Measurements from ENCODE around the gene VAT1.

The VAT1 gene

GRCh38 chr17:43027091-43028032, 5.2 kb upstream of the VAT1 start:
- no peak for DNase-seq

- DNase-seq, result no peak
Measured at GRCh38 chr17:43026595-43026994, 4.4 kb upstream of the VAT1 start.

GRCh38 chr17:43025766-43026537, 3.8 kb upstream of the VAT1 start:
- DNase-seq, result no peak

GRCh38 chr17:43025290-43025657, 3.1 kb upstream of the VAT1 start:
- DNase-seq, result no peak

- peak; percentile 95 for DNase-seq
Measured at GRCh38 chr17:43024407-43025289, 2.5 kb upstream of the VAT1 start, which contains the start of gene RND2. RND2 (plus strand) TSS chr17:43025231; CDS start chr17:43025348, 117 bp downstream.

GRCh38 chr17:43020789-43021740, 1.1 kb downstream of the VAT1 start:
- peak; percentile 62 for DNase-seq

- peak; percentile 26 for DNase-seq
Measured at GRCh38 chr17:43020030-43020621, 2.1 kb downstream of the VAT1 start.

GRCh38 chr17:43019418-43019817, 2.8 kb downstream of the VAT1 start:
- no peak for DNase-seq

GRCh38 chr17:43018932-43019331, 3.3 kb downstream of the VAT1 start:
- no peak for DNase-seq

GRCh38 chr17:43018008-43018853, 4.0 kb downstream of the VAT1 start:
- no peak for DNase-seq

GRCh38 chr17:43016216-43016615, 6.0 kb downstream of the VAT1 start:
- DNase-seq, result no peak

- no peak for DNase-seq
Measured at GRCh38 chr17:43015579-43015978, 6.6 kb downstream of the VAT1 start.

- no peak for DNase-seq
Measured at GRCh38 chr17:43014649-43015542, 7.3 kb downstream of the VAT1 start.

- no peak for DNase-seq
Measured at GRCh38 chr17:43014020-43014648, 8.1 kb downstream of the VAT1 start.

GRCh38 chr17:43013296-43013695, 8.9 kb downstream of the VAT1 start:
- DNase-seq, result no peak

GRCh38 chr17:43011728-43012472, 10.3 kb downstream of the VAT1 start:
- DNase-seq, result no peak

- DNase-seq, result no peak
Measured at GRCh38 chr17:43010667-43011308, 11.4 kb downstream of the VAT1 start.
